M059J (cell line): ENCODE data around the gene NDUFC1. TPM values are rescaled to one million over a fixed set of nuclear protein-coding genes. Genes with fewer than 3 reads are reported as not detected.
"Not testable (repeated sequence)": the region's sequence is repeated elsewhere in the genome, so short reads cannot be mapped to it uniquely, and the experiment has no call there.

ENCODE experiments used
- DNase-seq: peaks from one replicate; pipeline ENCODE4 v3.0.0-alpha.2; 2012; ENCODE audit warnings: low read depth
- total RNA-seq: library from RNA; depleted of rRNA; stranded (reverse); fragments of >200 nt; shearing (Covaris generic); gene quantifications from 2 replicates; pipeline ENCODE4 v1.2.3, GENCODE V29; 2014

Gene NDUFC1
- total RNA-seq, 1 experiment from 2014 or later, result 92.3 TPM

DNA sequence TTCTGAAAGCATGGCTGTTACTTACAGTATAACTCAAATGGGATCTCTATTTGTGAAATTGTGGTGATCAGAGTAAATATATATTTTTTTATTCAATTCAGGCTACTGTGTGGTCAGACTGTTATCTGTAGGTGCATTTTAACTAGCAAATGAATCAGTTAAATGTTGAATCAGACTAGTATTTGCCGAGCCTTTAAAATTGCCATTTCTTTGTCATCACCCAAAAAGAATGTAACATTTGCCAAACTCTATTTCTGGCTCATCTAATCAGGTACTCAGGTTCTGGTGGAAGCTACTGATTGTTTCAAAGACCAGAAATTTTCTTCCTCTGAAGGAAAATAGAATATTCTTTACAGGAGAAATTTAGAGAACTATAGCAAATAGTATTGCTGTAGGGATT, 2.7 kb downstream of the NDUFC1 start:
- peak; percentile 64 for DNase-seq

- DNase-seq, result peak; percentile 69
These were observed 5.3 kb downstream of the NDUFC1 start for GRCh38 chr4:139297001-139297410.

DNA sequence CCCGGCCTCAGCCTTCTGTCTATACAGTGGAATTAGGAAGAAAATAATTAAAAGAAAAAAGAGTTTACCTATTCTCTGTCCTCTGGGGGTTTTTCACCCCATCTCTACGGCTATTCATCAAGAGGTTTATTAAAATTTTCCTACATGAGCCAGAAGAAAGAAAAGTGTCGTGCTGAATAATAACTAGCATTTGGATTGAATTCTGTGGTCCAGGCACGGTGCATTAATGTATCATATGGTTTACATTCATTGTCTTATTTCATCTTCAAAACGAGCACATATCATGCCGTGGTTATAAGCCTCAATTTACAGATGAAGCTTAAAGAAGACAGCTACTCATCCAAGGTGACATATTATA, 6.4 kb downstream of the NDUFC1 start:
- DNase-seq, result no peak

- peak; percentile 83 for DNase-seq
These were observed 6.9 kb downstream of the NDUFC1 start for GRCh38 chr4:139295206-139295941.

GRCh38 chr4:139286186-139286698, 16.0 kb downstream of the NDUFC1 start:
- DNase-seq, result no peak

GRCh38 chr4:139282721-139283075, 19.6 kb downstream of the NDUFC1 start:
- DNase-seq, result no peak

- DNase-seq, result no peak
These were observed 20.1 kb downstream of the NDUFC1 start for GRCh38 chr4:139282065-139282720.

DNA sequence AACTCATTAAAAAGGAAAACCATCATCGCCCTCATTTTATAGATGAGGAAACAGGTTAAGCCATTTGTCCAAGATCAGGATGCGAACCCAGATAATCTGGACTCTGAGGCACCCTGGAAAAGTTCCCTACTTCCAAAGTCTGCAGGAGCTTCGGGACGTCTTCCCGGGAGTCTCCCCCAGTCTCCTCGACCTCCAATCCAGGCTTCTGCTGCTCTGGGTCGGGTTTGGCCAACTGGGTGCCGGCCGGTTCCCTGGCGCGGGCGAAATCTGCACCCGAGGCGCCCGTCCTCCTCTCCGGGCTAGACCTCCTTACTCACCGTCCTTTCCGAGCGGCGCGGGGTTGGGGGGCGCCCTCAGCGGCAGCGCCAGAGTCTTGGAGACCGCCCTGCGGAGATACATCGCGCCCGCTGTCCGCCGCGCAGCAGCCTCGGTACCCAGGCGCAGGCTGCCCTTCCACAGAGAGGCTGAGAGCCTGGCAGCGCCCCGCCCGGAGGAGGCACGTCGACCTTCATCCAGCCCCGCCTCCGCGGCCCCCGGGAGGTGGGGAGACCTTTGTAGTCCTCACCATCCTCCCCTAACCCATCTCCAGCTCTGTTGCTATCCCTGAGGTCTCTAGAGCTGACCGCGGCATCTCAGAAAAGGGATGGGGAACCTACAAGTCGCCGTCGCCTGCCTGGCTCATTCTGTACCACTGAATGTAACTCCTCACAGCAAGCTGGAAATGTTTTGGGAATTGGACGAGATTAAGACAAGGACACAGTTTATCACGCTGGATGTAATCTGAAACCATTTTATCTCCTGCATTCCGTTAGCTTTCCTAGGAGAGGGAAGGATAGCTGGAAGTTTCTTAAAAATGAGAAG, 22.3 kb downstream of the NDUFC1 start, which contains the start of gene MGARP:
Gene MGARP (minus strand): TSS at position 466 of the 861 bp plus-strand sequence. CDS start 67 bp downstream, at position 399.
- DNase-seq, result peak; percentile 20

DNA sequence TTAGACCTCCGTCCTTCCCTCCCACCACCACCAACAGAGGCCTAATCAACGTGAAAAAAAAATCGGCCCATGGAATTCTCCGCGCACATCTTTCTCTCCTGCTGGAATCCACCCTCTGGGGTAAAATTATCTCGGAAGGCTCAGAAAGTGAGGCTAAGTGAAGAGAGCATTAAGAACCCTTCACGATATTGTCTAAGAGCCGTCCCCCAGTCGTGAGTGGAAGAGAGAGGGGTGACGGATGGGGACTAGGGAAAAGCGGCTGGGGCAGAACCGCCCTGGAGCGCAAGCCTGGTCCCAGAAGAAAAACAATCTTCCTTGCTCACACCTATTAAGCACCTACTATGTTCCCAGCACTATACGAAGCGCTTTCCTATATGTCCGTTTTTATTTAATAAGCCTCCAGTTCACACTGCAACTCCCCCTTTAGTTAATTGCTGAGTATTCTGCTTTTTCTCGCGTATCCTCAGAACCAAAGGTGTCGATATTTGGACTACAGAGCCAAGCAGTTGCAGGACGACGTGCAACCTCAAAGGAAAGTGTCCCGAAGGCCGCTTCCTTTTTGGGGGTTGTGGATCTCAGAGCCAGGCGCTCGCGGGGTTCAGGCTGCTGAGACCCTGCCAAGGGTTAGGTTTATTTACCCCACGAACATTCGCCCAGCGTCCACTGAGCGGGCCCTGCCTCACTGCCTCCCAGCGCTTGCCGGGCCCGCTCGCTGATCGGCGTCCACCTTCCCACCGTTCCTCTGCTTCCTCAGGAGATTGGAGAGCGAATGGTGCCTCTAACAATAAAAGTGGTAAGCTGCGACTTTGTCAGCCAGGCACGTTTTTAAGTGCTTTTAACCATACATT, 23.1 kb downstream of the NDUFC1 start:
- DNase-seq, result no peak

DNA sequence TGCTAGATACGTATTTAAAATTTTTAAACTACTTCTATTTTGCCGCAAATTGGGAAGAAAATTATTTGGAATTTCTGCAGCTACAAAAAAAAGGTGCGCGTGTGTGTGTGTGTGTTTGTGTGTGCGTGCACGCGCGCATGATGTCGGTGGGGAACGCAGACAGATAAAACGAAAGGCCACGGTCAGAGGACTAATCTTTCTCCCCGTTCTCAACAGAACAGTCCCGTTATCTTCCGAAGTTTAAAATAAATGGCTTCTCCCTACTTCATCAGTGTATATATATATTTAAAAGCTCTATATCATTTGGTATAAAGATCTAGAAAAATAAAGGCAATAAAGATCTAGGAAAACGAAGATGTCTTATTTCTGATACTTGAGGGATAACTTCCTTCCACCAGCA, 23.8 kb downstream of the NDUFC1 start:
- no peak for DNase-seq

- DNase-seq, result no peak
These were observed 27.0 kb downstream of the NDUFC1 start for GRCh38 chr4:139275281-139275735.

- DNase-seq, result no peak
These were observed 27.5 kb downstream of the NDUFC1 start for GRCh38 chr4:139274790-139275189.

GRCh38 chr4:139273835-139274234, 28.4 kb downstream of the NDUFC1 start:
- no peak for DNase-seq

DNA sequence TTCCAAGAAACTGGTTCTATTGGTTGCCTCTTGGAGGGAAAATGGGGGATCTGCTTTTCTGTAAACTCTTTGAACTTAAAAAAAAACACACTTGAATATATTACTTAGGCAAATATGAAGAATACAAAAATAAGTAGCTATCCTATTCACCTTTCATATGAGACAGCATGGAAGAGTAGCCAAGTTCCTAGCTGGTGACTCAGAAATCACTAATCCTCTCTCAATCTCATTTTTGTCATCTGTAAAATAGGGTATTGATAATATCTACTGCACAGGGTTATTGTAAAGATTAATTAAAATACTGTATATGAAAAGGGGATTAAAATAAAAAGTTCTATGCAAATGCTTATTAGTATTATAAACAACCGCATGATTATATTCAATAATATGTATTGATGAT, 35.0 kb downstream of the NDUFC1 start:
- no peak for DNase-seq

DNA sequence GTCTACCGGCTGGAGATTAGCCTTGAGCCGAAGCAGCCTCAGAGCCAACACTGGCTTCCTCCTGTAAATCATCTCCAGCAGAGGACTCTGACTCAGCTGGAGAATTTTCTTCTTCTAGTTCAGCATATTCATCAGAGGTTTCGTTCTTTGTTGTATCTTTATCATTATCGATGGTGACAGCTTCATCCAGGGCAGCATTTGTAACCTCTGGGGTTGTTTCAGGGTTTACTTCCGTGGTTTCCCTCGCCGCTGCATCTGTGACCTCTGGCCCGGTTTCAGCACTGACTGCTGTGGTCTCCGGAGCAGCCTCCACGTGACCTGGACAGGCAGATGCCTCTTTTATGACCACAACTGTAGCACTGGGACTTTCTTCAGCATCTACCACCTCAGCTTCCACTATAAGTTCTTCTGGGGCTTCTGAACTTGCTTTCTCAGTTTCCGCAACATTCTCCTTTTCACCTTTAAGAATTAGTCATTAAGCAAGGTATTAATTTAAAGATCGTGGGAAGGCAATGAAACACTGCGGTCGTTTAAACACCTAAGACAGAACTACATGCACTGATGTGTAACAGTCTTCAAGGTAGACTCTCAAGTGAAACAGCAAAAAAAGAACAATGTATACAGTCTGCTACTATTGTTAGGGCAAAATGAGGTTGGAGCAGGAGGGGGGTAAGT, 35.6 kb downstream of the NDUFC1 start:
- DNase-seq, result peak; percentile 70

GRCh38 chr4:139266208-139266582, 36.1 kb downstream of the NDUFC1 start:
- no peak for DNase-seq

DNA sequence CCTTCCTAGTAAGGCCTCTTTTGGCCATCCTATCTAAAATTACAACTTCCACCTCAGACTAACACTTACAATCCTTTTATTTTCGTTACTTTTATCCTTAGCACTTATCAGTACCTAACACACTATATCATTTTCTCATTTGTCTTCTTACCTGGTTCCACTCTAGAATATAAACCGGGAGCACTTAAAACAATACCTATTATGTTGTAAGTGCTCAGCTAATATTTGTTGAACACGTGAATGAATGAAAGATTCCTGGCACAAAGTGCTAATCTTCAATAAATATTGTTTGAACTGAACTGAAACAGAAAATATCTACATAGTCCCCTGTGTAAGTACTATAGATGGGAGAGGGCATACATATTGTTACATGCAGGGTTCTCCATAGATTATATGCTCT, 36.6 kb downstream of the NDUFC1 start:
- no peak for DNase-seq

DNA sequence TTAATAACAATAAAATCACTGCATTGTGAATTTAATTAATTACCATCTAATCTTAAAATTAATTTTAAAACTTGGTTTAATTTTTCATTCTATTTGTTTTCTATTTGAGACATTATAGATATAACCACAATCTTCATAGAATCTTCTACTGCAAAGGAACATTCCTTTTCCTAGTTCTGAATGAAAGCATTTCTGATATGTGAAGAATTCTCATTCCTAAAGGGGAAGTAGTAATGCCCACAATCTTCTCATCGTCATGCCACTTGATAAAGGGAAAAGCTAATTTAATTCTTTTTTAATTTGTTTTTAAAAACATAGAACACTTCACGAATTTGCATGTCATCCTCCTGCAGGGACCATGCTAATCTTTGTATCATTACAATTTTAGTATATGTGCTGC, 45.9 kb downstream of the NDUFC1 start:
- no peak for DNase-seq

DNA sequence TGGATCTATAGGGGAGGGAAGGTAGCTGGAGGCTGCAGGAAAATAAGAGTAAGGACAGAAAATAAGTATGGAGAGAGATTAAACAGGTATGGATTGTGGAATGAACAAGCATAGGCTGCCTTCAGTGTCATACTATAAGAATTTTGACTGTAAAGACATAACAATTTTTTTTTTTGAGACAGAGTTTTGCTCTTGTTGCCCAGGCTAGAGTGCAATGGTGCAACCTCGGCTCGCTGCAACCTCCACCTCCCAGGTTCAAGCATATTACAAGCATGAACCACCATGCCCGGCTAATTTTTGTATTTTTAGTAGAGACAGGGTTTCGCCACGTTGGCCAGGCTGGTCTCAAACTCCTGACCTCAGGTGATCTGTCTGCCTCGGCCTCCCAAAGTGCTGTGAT, 46.7 kb downstream of the NDUFC1 start:
- not testable (repeated sequence) for DNase-seq

DNA sequence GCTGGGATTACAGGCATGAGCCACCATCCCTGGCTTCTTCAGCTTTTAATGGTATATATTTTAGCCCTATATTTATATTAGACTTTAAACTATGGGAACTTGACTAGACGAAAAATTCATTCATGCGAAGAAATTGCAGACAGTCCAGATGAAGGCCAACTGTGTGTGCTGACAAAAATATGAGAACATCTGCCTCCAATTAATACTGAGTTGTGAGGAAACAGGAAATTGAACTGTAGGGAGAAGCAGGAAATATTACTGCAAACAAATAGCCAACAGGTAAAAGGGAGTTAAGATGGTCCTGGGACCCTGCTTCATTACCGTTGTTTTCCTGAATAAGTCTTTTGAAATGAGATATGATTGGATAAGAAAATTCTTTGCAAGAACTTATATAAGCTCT, 48.6 kb downstream of the NDUFC1 start:
- DNase-seq, result peak; percentile 20

GRCh38 chr4:139253046-139253445, 49.2 kb downstream of the NDUFC1 start:
- no peak for DNase-seq
